KG1 (cell line): ENCODE results near the gene SATB2.
A peak's percentile ranks its signal among the peaks of the same experiment; 100 is the strongest.

Experiments used
- DNase-seq: peaks from one replicate; lab custom pipeline; 2025; lab: John Stamatoyannopoulos, UW

The SATB2 gene

GRCh38 chr2:199457147-199458008, at the start of gene SATB2:
SATB2 (minus strand) TSS chr2:199457939; CDS start chr2:199456037, 1,902 bp downstream.
- no peak for DNase-seq

GRCh38 chr2:199505755-199506403, 48.1 kb upstream of the SATB2 start:
- no peak for DNase-seq

- DNase-seq = no peak
Measured at GRCh38 chr2:199503148-199503547, 45.4 kb upstream of the SATB2 start.

- DNase-seq = no peak
Measured at GRCh38 chr2:199499005-199499404, 41.3 kb upstream of the SATB2 start.

GRCh38 chr2:199495147-199495546, 37.4 kb upstream of the SATB2 start:
- no peak for DNase-seq

GRCh38 chr2:199490049-199490448, 32.3 kb upstream of the SATB2 start:
- DNase-seq = no peak

GRCh38 chr2:199488772-199489400, 31.1 kb upstream of the SATB2 start:
- DNase-seq = peak; percentile 48

GRCh38 chr2:199485732-199486335, 28.1 kb upstream of the SATB2 start:
- DNase-seq = no peak

GRCh38 chr2:199484927-199485326, 27.2 kb upstream of the SATB2 start:
- DNase-seq = no peak

- no peak for DNase-seq
Measured at GRCh38 chr2:199480966-199481365, 23.2 kb upstream of the SATB2 start.

- DNase-seq = no peak
Measured at GRCh38 chr2:199477277-199477834, 19.6 kb upstream of the SATB2 start.

GRCh38 chr2:199471443-199472057, 13.8 kb upstream of the SATB2 start:
- peak; percentile 25 for DNase-seq

GRCh38 chr2:199470672-199471442, 13.1 kb upstream of the SATB2 start:
- no peak for DNase-seq

GRCh38 chr2:199470361-199470671, 12.6 kb upstream of the SATB2 start:
- no peak for DNase-seq

- DNase-seq = no peak
Measured at GRCh38 chr2:199469514-199470360, 12.0 kb upstream of the SATB2 start.

- no peak for DNase-seq
Measured at GRCh38 chr2:199468561-199469513, 11.1 kb upstream of the SATB2 start.

GRCh38 chr2:199467066-199467822, 9.5 kb upstream of the SATB2 start:
- no peak for DNase-seq

- no peak for DNase-seq
Measured at GRCh38 chr2:199466692-199467065, 8.9 kb upstream of the SATB2 start.
